Stimulated activated CD8-positive, alpha-beta memory T cell treated with anti-CD3 and anti-CD28 coated beads, Interleukin-4, amount 100 ng/mL, for 4 hours (primary cell): ENCODE results near the gene LMCD1.

Experiments used
- DNase-seq, 2 donors: peaks; one replicate each; pipeline ENCODE4 v3.0.0-alpha.2; 2020; ENCODE audit warnings: low read depth in 2 of 2, low spot score in 1 of 2

Gene LMCD1

DNA sequence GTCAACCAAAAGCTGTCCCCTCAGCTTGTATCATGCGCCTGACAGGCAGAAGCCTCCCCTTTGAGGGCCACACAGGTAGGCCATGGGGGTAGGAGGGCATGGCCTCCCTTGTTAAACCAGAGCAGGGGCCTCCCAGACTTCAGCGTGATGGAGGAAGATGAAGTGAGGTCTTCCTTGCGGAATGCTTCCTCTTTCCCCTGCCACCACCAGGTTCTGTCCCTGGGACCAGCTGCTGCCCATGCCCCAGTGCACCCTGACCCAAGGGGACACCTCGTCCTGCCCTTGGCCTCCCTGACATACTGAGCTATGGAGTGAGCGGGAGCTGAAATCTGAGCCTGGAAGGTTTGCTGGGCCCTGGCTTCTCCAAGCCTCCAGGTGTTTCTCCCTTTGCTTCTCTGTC lies 116.3 kb downstream of the LMCD1 start:
- no peak for DNase-seq

GRCh38 chr3:8618950-8619349 lies 117.3 kb downstream of the LMCD1 start:
- DNase-seq = no peak

DNA sequence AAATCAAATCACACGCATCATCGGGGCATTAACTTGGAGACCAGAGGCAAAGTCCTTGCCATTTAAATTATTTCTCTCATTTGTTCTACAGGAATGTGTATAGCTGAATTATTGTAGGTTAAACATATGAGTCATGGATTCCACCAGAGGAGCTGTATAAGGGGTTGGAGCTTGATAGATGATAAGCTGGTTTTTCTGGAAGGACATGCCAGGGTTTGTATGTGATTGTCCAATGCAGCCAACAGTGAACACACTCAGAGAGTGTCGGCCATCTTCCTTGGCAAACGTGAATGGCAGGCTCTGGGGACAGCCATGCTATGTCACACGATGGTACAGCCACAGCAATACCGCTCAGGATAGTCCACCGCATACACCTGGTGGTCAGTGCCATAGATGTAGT lies 117.9 kb downstream of the LMCD1 start:
- no peak for DNase-seq

- no peak for DNase-seq
Observed at GRCh38 chr3:8621141-8621540, 119.5 kb downstream of the LMCD1 start.

GRCh38 chr3:8621872-8622271 lies 120.2 kb downstream of the LMCD1 start:
- DNase-seq = no peak

DNA sequence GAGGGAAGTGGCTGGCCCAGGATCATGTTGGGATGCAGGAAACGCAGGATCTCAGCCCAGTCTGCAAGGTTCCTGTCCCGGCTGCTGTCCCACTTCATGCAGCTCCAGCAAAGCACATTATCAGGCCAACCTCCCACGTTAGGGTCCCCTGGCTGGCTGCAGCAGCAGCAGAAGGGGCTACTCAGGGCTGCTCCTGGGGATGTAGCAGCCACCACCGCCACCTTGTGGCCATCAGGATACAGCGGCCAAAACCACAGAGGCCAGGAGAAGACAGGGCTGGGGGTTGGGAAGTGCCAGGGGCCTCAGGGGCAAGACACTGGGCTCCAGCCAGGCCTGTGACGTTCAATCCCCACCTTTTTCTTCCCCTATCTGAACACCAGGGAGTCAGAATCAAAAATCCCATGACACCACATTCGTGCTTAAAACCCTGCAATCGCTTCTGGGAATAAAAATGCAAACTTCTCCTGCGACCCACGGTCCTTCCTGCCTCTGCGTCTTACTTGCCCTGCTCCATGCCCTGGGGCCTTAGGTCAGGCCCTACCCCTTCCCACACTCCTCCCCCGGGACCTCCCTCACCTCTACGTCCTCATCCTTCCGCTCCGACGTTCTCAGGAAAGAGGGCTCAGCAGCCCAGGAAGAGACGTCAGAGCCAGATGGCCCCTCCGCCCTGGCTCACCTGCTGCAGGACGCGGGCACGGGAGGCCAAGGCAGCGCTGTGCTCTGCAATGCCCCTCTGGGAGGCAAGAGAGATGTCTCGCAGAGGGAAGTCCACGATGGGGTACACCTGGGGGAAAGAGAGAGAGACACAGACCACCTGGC lies 121.5 kb downstream of the LMCD1 start:
- DNase-seq = no peak

- DNase-seq = no peak
Observed at GRCh38 chr3:8623741-8624140, 122.1 kb downstream of the LMCD1 start.
